ENCODE data around the gene LRRC27.
A peak's percentile ranks its signal among the peaks of the same experiment; 100 is the strongest.
"Not testable (repeated sequence)": the region's sequence is repeated elsewhere in the genome, so short reads cannot be mapped to it uniquely, and the experiment has no call there.

LRRC27 gene

DNA sequence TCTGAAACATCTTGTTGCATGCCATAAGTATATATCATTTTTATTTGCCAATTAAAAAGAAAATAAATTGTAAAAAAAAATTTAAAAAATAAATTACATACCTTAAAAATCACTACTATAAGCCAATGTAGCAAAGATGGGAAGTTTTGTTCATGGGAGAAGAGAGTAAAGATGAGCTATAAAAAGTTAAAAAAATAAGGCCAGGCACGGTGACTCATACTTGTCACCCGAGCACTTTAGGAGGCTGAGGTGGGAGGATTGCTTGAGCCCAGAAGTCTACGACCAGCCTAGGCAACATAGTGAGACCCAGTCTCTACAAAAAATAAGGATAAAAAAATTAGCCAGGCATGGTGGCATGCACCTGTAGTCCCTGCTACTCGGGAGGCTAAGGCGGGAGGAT lies 15.9 kb upstream of the LRRC27 start:
- no peak for DNase-seq

- DNase-seq: not testable (repeated sequence)
Measured at GRCh38 chr10:132317477-132317876, 14.5 kb upstream of the LRRC27 start.

GRCh38 chr10:132319853-132320653 lies 11.9 kb upstream of the LRRC27 start:
- DNase-seq: no peak

DNA sequence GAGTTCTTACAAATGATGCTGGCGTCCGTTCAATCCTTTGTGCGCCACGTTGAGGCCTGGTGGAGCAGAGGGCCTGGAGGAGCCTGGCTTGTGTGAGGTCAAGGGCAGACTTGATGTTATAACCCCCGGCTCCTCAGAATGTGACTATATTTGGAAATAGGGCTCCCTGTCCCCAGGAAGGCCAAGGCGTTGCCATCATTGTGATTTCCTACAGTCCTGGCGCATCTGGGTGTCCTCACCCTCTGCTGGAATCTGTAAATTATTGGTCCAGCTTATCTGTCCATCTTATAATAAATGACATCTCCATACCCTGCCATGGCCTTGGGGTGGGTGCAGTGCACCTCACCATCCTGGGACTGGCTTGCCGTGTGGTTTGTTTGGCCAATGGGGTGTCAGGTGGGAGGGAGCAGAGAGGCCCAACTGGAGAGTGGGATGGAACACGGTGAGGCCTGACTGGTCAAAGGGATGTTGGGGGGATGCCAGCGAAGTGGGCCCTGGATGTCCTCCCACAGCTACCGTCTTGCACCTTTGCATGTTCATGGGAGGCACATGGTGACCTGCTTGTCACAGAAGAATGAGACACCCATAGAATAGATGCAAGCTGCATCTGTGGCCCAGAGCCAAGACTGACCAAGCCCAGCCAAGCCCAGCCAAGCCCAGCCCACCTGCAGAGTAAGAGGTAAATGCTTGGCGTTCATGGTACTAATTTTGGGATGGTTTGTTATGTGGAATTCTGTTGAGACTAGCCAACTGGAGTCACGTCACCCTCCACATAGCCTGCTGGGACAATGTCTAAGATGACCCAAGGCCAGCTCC lies 11.1 kb upstream of the LRRC27 start:
- no peak for DNase-seq

GRCh38 chr10:132321726-132322125 lies 10.3 kb upstream of the LRRC27 start:
- no peak for DNase-seq

DNA sequence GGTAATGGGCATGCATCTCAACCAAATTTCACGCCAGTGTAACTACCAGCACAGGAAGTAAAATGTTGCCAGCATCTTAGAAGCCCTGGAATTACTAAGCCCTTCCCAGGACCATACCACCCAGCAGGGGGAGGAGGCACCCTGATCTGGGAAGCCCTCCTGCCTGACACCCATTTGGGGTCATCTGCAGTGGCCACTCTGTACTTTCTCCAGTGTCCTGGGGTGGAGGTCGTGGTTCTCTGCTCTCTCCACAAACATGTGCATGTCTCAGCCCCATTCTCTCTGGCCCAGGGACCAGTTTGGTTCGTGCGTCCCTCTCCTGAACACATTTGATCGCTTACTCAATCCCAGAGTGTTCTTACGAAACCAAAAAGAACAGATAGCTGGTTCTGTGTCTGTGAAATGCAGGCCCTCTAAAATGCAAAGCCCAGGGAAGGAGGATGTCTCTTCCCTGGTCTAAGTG lies 9.4 kb upstream of the LRRC27 start:
- no peak for DNase-seq

DNA sequence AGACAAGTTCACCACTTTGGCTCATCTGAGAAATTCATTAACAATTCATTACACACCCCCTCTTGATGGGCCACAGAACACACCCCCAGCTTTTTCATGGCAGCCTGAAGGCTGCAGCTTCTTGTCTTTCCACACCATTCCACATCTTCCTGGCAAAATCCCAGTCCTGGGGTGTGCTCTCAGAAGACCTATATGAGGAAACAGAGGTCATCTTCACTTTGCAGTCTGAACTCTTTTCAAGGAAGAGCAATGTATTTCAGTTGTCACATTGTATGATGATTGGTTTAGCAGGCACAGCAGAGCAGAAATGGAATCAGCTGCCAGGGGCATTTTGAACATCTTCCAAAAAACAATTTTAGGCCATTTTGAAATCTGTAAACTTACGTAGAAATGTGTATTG lies 7.8 kb upstream of the LRRC27 start:
- DNase-seq: no peak

DNA sequence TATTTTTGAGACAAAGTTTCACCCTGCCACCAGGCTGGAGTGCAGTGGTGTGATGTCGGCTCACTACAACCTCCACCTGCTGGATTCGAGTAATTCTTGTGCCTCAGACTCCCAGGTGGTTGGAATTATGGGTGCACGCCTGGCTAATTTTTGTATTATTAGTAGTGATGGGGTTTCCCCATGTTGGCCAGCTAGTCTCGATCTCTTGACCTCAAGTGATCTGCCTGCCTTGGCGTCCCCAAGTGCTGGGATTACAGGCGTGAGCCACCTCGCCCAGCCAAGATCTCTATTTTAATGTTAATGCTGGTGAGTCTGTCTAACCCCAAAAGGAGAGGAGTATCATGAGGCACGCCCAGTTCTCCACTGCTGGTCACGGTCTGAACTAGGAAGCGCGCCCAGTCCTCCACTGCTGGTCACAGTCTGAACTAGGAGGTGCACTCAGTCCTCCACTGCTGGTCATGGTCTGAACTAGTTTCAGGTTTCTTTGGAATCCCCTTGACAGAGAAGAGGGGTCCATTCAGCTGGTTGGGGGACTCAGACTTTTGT lies 5.6 kb upstream of the LRRC27 start:
- DNase-seq: no peak

DNA sequence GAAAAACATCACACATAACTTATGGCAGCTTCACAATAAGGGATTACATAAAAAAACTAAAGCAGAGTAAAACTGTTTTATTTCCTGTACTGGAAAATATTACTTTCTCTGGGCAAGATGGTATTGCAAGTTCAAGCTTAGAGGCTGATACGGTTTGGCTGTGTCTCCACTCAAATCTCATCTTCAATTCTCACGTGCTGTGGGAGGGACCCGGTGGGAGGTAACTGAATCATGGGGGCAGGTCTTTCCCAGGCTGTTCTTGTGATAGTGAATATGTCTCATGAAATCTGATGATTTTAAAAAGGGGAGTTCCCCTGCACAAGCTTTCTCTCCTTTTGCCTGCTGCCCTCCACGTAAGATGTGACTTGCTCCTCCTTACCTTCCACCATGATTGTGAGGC lies 5.1 kb upstream of the LRRC27 start:
- peak; percentile 42 for DNase-seq

DNA sequence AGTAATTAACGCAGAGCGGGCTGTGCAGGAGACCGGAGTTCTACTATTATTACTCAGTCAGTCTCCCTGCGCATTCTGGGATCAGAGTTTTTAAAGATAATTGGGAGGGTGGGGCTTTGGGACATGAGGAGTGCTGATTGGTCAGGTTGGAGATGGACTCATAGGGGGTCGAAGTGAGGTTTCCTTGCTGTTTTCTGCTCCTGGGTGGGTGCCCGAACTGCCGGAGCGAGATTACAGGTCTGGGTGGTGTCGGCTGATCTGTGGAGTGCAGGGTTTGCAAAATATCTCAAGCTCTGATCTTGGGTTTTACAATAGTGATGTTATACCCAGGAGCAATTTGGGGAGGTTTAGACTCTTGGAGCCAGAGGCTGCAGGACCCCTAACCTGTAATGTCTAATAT lies 3.9 kb upstream of the LRRC27 start:
- DNase-seq: no peak

- no peak for DNase-seq
Measured at GRCh38 chr10:132328738-132329137, 3.3 kb upstream of the LRRC27 start.

DNA sequence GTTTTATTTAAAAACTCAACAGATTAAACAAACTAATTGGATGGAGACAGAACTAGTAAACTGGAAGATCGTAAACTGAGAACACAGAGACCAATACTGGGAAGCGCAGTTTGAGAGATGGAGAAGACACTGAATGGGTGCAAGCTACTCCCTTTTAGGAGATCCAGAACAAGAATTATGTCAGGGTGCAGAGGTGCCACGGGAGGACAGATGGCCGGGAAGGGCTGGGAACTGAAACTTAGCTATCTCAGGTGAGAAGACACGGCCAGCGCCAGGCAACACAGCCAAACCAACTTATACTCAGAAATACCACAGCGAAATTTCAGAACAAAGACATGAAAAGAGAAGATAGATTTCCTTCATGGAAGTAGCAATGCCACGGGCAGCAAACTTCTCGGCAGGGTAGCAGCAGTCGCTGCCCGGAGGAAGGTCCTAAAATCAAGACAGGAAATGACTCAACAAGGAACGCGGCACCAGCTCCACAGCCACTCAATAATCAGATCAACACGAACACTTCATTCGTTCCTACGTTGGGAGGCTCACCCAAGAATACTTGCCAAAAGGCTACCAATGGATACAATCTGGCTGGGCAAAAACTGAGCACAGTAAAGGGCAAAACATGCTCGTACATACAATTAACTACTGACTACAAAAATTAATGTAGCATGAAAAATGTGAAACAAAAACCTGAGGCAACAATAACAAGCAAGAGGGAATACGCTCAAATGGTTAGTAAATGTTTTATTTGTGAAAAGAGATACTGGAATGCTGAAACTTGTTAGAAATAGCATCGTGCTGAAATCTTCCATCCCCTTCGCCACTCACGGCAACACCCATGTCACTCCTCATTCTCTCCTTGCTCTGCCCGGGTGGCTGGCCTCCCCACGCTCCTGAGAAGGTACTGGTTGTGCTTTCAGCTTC lies 2.2 kb upstream of the LRRC27 start:
- no peak for DNase-seq

DNA sequence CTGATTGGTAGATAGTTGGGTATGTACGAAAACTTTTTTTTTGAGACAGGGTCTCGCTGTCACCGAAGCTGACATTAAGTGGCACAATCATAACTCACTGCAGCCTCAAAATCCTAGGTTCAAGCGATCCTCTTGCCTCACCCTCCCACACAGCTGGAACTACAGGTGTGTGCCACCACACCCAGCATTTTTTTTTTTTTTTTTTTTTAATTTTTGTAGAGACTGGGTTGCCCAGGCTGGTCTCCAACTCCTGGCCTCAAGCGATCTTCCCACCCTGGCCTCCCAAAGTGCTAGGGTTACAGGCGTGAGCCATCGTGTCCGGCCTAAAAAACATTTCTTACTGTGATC lies 1.5 kb upstream of the LRRC27 start:
- no peak for DNase-seq

DNA sequence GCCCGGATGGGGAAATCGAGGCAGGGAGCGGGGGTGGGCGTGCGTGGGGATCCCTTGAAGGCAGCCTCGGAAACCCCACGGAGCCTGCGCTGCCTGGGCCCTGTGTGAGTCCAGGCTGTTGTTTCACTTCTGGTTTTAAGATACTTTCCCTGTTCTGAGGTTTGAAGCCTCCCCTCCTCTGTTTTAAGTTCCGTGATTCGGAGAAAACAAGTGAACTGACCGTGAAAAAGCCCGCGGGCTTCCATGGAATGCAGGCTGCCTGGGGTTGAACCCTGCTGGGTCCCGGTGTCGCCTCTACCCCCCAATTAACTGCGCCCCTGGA lies 401 bp downstream of the LRRC27 start:
- no peak for DNase-seq

DNA sequence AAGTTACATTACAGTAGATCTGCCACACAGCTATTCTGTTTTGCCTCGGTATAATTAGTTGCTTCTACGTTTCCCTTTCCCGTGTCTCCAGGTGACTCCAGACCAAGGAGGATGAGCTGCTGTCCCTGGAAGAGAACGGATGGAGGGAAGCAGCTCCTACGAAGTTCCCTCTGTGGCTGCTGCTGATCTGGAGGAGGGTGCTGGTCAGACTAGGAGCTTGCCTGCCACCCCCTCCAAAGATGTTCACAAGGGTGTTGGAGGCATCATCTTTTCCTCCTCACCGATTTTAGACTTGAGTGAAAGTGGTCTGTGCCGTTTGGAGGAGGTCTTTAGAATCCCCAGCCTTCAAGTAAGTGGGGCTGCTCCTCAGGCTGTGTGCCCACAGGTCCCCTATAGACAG lies 1.4 kb downstream of the LRRC27 start:
- no peak for DNase-seq

DNA sequence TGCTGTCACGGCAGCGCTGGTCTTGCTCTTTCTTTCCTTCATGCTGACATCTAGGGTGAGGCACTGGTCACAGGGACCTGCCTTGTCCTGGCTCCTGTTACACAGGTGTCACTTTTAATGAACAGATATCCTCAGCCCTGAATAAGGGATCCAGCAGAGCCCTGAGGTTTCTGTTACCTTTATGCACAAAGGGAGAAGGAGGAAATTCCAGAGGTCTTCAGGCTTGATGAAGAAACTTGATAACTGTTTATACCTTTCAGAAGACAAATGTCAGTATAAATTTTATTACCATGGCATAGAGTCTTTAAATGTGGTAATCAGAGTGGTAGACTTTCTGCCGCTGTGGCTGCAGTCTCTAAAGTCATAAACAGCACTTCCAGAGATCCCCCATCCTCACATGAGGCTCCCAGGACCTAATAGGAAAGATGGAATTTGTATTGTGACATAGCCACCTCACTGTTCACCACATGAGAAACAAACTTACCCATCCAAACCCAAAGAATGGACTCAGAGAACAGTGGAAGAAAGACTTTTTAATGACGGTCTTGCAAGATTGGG lies 2.7 kb downstream of the LRRC27 start:
- no peak for DNase-seq

DNA sequence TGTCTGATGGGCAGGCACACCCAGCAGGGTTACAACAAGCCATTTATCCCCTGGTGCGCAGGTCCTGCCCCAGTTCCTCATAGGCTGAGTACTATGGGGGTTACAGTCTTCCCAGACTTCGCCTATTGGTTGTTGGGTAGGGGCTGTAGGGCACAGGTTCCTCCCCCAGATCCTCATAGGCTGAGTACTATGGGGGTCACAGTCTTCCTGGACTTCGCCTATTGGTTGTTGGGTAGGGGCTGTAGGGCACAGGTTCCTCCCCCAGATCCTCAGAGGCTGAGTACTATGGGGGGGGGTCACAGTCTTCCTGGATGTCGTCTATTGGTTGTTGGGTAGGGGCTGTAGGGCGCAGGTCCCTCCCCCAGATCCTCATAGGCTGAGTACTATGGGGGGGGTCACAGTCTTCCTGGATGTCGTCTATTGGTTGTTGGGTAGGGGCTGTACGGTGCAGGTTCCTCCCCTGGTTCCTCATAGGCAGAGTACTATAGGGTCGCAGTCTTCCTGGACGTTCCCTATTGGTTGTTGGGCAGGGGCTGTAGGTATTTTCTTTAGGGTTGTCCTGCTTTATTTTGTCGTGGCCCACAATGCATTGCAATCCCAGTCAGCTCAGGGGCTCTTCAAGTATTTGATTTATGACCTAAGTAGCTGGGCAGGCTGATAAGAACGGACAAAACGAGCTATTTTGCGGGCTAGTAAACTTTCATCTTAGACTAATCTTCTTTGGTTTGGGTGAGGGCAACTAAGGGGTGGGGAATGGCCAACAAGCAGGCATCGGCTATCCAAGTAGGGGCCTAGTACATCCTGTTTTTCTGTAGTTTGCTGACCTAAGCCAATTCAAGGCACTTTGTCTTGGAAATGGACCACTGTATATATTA lies 3.4 kb downstream of the LRRC27 start:
- no peak for DNase-seq

- no peak for DNase-seq
Measured at GRCh38 chr10:132336064-132336746, 4.2 kb downstream of the LRRC27 start.

GRCh38 chr10:132336919-132337407 lies 5.0 kb downstream of the LRRC27 start:
- DNase-seq: no peak

GRCh38 chr10:132337854-132338253 lies 5.9 kb downstream of the LRRC27 start:
- not testable (repeated sequence) for DNase-seq

DNA sequence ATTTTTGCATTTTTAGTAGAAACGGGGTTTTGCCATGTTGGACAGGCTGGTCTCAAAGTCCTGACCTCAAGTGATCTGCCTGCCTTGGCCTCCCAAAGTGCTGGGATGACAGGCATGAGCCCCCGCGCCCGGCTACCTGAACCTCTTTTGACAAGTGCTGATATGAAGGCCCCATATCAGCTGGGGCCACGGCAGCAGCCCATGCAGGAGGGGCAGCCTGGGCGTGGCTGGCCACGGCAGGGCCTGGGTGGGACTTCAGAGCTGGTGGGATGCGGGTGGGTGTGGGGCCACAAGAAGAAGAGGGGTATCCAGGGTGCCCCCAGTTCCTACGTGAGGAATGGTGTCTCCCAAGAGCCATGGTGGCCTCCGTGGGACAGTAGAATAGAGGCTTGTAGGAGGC lies 6.9 kb downstream of the LRRC27 start:
- no peak for DNase-seq
